Mesenchymal stem cell (in vitro differentiated cells and primary cell): ENCODE data around the gene UBE2I.

Experiments
- DNase-seq: peaks from one replicate; pipeline ENCODE4 v3.0.0-alpha.2; 2013
- H2AFZ ChIP-seq: one replicate; pipeline ENCODE4 v1.6.1; 2013; ENCODE audit warnings: low read depth, mild to moderate bottlenecking, control low read depth, inconsistent platforms, low read length, moderate library complexity
- H2AK5ac ChIP-seq: 2 replicates; pipeline ENCODE4 v1.6.1; 2013; ENCODE audit warnings: low read length, moderate library complexity, mild to moderate bottlenecking, inconsistent platforms; ENCODE audit not compliant: severe bottlenecking
- H2BK120ac ChIP-seq: one replicate; pipeline ENCODE4 v1.6.1; 2013; ENCODE audit warnings: low read depth, mild to moderate bottlenecking, inconsistent platforms, low read length, moderate library complexity
- H2BK12ac ChIP-seq, 2 experiments: one replicate each; pipeline ENCODE4 v1.6.1; 2013; ENCODE audit warnings: inconsistent platforms in 2 of 2, low read length in 2 of 2, mild to moderate bottlenecking in 2 of 2, moderate library complexity in 2 of 2, control low read depth in 1 of 2
- H2BK15ac ChIP-seq: one replicate; pipeline ENCODE4 v1.6.1; 2013; ENCODE audit warnings: mild to moderate bottlenecking, low read depth, inconsistent platforms; ENCODE audit not compliant: poor library complexity, severe bottlenecking
- H2BK5ac ChIP-seq: 2 replicates; pipeline ENCODE4 v1.6.1; 2013; ENCODE audit warnings: low read depth, mild to moderate bottlenecking, low read length, control low read depth, inconsistent platforms; ENCODE audit not compliant: poor library complexity, severe bottlenecking
- H3K14ac ChIP-seq, 2 experiments: one replicate each; pipeline ENCODE4 v1.6.1; 2013; ENCODE audit warnings: inconsistent platforms in 2 of 2, low read length in 2 of 2, control low read depth in 1 of 2, mild to moderate bottlenecking in 1 of 2, moderate library complexity in 1 of 2
- H3K18ac ChIP-seq, 2 experiments: one replicate each; pipeline ENCODE4 v1.6.1; 2013; ENCODE audit warnings: inconsistent platforms in 2 of 2, low read length in 2 of 2, control low read depth in 1 of 2, low read depth in 1 of 2, mild to moderate bottlenecking in 1 of 2
- H3K23ac ChIP-seq, 2 experiments: one replicate each; pipeline ENCODE4 v1.6.1; 2013; ENCODE audit warnings: inconsistent platforms in 2 of 2, low read length in 2 of 2, mild to moderate bottlenecking in 2 of 2, moderate library complexity in 2 of 2, control low read depth in 1 of 2
- H3K27ac ChIP-seq: 2 replicates; pipeline ENCODE4 v1.5.1; 2013; ENCODE audit warnings: mild to moderate bottlenecking, moderate library complexity, low read length, control low read depth, inconsistent platforms; ENCODE audit not compliant: poor library complexity, severe bottlenecking
- H3K27me3 ChIP-seq, 2 experiments: 2 replicates each; pipeline versions ENCODE4 v1.6.1 to v1.7.0; 2013; ENCODE audit warnings: low read length in 2 of 2, mild to moderate bottlenecking in 2 of 2, moderate library complexity in 2 of 2, control low read depth in 1 of 2, inconsistent platforms in 1 of 2; ENCODE audit not compliant: control insufficient read depth in 1 of 2, insufficient read depth in 1 of 2
- H3K36me3 ChIP-seq, 2 experiments: 2 replicates each; pipeline versions ENCODE4 v1.6.1 to v1.7.0; 2013; ENCODE audit warnings: low read length in 2 of 2, control low read depth in 1 of 2, inconsistent platforms in 1 of 2, low read depth in 1 of 2, mild to moderate bottlenecking in 1 of 2; ENCODE audit not compliant: insufficient read depth in 2 of 2, control insufficient read depth in 1 of 2
- H3K4ac ChIP-seq, 2 experiments: one replicate each; pipeline ENCODE4 v1.6.1; 2013; ENCODE audit warnings: inconsistent platforms in 2 of 2, low read length in 2 of 2, mild to moderate bottlenecking in 2 of 2, moderate library complexity in 2 of 2, control low read depth in 1 of 2, low read depth in 1 of 2
- H3K4me1 ChIP-seq: 2 replicates; pipeline ENCODE4 v1.6.1; 2013; ENCODE audit warnings: low read depth, low read length, control low read depth; ENCODE audit not compliant: control insufficient read depth, insufficient read depth
- H3K4me2 ChIP-seq: 2 replicates; pipeline ENCODE4 v1.6.1; 2013; ENCODE audit warnings: low read length, mild to moderate bottlenecking, inconsistent platforms; ENCODE audit not compliant: poor library complexity, severe bottlenecking
- H3K4me3 ChIP-seq, 2 experiments: 2 replicates each; pipeline versions ENCODE4 v1.5.1 to v1.7.0; 2013; ENCODE audit warnings: low read length in 2 of 2, mild to moderate bottlenecking in 2 of 2, control low read depth in 1 of 2, low read depth in 1 of 2; ENCODE audit not compliant: insufficient read depth in 1 of 2
- H3K79me1 ChIP-seq: replicated peaks from 2 replicates; pipeline ENCODE4 v1.6.1; 2013; ENCODE audit warnings: mild to moderate bottlenecking, control low read depth, low read length, inconsistent platforms; ENCODE audit not compliant: poor library complexity, severe bottlenecking
- H3K9ac ChIP-seq: 2 replicates; pipeline ENCODE4 v1.7.0; 2013; ENCODE audit warnings: mild to moderate bottlenecking, low read length, moderate library complexity
- H3K9me3 ChIP-seq: 2 replicates; pipeline ENCODE4 v1.7.0; 2013; ENCODE audit warnings: mild to moderate bottlenecking, low read length; ENCODE audit not compliant: control insufficient read depth
- H4K8ac ChIP-seq: one replicate; pipeline ENCODE4 v1.6.1; 2013; ENCODE audit warnings: inconsistent platforms, mild to moderate bottlenecking, low read length, moderate library complexity
- H4K91ac ChIP-seq: one replicate; pipeline ENCODE4 v1.6.1; 2013; ENCODE audit warnings: mild to moderate bottlenecking, low read length, inconsistent platforms
- WGBS: methylation state at CpG from one replicate; pipeline ENCODE4 v1.1.7; 2013; ENCODE audit warnings: mixed read lengths; 5-methylcytosine and 5-hydroxymethylcytosine counted together

The UBE2I gene

DNA sequence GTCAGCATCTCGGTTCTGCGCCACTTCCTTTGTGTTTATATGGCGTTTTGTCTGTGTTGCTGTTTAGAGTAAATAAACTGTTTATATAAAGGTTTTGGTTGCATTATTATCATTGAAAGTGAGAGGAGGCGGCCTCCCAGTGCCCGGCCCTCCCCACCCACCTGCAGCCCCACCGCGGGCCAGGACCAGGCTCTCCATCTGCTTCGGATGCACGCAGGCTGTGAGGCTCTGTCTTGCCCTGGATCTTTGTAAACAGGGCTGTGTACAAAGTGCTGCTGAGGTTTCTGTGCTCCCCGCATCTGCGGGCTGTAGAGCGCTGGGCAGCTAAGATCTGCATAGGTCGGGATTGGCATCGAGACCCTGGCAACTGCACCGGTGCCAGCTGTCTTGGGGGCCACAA, 15.8 kb downstream of the UBE2I start:
- Histone ChIP-seq H3K18ac (no peak overlapping the region), H3K36me3 (peaks cover 47 to 70% of the 10 kb centered on the region in 2 experiments), H3K14ac (no peak overlapping the region), H2BK120ac (no peak overlapping the region), H3K4me1 (peaks cover 3% of the 10 kb centered on the region), H3K27me3 (peaks cover 0 to 2% of the 10 kb centered on the region in 2 experiments), H3K4ac (no peak overlapping the region), H3K23ac (no peak overlapping the region), H3K4me2 (no peak overlapping the region), H4K8ac (no peak overlapping the region), H3K9ac (no peak overlapping the region), H3K4me3 (no peak overlapping the region), H2AFZ (no peak overlapping the region), H3K27ac (no peak overlapping the region), H3K9me3 (no peaks in the 10 kb centered on the region), H2BK15ac (no peak overlapping the region), H2BK12ac (no peak overlapping the region), H4K91ac (no peak overlapping the region), H2AK5ac (no peak overlapping the region), H3K79me1 (peaks cover 28% of the 10 kb centered on the region), H2BK5ac (no peak overlapping the region)
- no peak for DNase-seq
- 94% methylated on average over 15 of the region's 15 CpGs for WGBS

GRCh38 chr16:1325673-1326371, 16.4 kb downstream of the UBE2I start:
- Histone ChIP-seq H2BK5ac (no peak overlapping the region), H3K9ac (no peak overlapping the region), H4K8ac (peak overlapping the region; percentile 77), H2BK15ac (peak overlapping the region; percentile 23), H2BK12ac (no peak overlapping the region), H3K36me3 (peaks cover 42 to 64% of the 10 kb centered on the region in 2 experiments), H3K4me1 (peaks cover 3% of the 10 kb centered on the region), H2AK5ac (no peak overlapping the region), H2AFZ (no peak overlapping the region), H3K79me1 (peaks cover 23% of the 10 kb centered on the region), H3K14ac (no peak overlapping the region), H3K4ac (no peak overlapping the region), H4K91ac (no peak overlapping the region), H3K18ac (no peak overlapping the region), H3K23ac (no peak overlapping the region), H3K4me3 (no peak overlapping the region), H3K27me3 (peaks cover 5 to 7% of the 10 kb centered on the region in 2 experiments), H3K27ac (no peak overlapping the region), H3K4me2 (no peak overlapping the region), H3K9me3 (no peaks in the 10 kb centered on the region), H2BK120ac (no peak overlapping the region)
- 80% methylated on average over 20 of the region's 20 CpGs for WGBS
- DNase-seq: no peak

GRCh38 chr16:1326391-1326790, 17.0 kb downstream of the UBE2I start:
- H2BK15ac ChIP-seq: no peak overlapping the region
- H3K18ac ChIP-seq: no peak overlapping the region
- no peak overlapping the region for H2AK5ac ChIP-seq
- no peak overlapping the region for H3K14ac ChIP-seq
- H3K9me3 ChIP-seq: no peaks in the 10 kb centered on the region
- peaks cover 19% of the 10 kb centered on the region for H3K79me1 ChIP-seq
- H3K4me3 ChIP-seq: no peak overlapping the region
- no peak overlapping the region for H2BK5ac ChIP-seq
- no peak overlapping the region for H2BK120ac ChIP-seq
- DNase-seq: no peak
- no peak overlapping the region for H3K23ac ChIP-seq
- H3K27ac ChIP-seq: no peak overlapping the region
- peaks cover 37 to 59% of the 10 kb centered on the region in 2 experiments for H3K36me3 ChIP-seq
- no peak overlapping the region for H3K4me2 ChIP-seq
- no peak overlapping the region for H4K8ac ChIP-seq
- no peak overlapping the region for H2BK12ac ChIP-seq
- no peak overlapping the region for H3K4ac ChIP-seq
- no peak overlapping the region for H2AFZ ChIP-seq
- no peak overlapping the region for H3K9ac ChIP-seq
- WGBS: 80% methylated on average over 16 of the region's 17 CpGs
- H4K91ac ChIP-seq: no peak overlapping the region
- peaks cover 4% of the 10 kb centered on the region for H3K4me1 ChIP-seq
- peaks cover 10 to 13% of the 10 kb centered on the region in 2 experiments for H3K27me3 ChIP-seq

GRCh38 chr16:1326946-1327618, 17.6 kb downstream of the UBE2I start:
- no peak overlapping the region for H3K4me3 ChIP-seq
- H2AK5ac ChIP-seq: no peak overlapping the region
- no peak for DNase-seq
- no peak overlapping the region for H3K27ac ChIP-seq
- H3K23ac ChIP-seq: no peak overlapping the region
- H3K4me2 ChIP-seq: no peak overlapping the region
- peaks cover 11% of the 10 kb centered on the region for H3K4me1 ChIP-seq
- no peak overlapping the region for H4K91ac ChIP-seq
- no peak overlapping the region for H3K9ac ChIP-seq
- H3K14ac ChIP-seq: no peak overlapping the region
- peaks cover 32 to 52% of the 10 kb centered on the region in 2 experiments for H3K36me3 ChIP-seq
- peaks cover 17 to 20% of the 10 kb centered on the region in 2 experiments for H3K27me3 ChIP-seq
- H2BK15ac ChIP-seq: no peak overlapping the region
- H2AFZ ChIP-seq: no peak overlapping the region
- no peaks in the 10 kb centered on the region for H3K9me3 ChIP-seq
- H2BK5ac ChIP-seq: no peak overlapping the region
- H3K4ac ChIP-seq: no peak overlapping the region
- no peak overlapping the region for H4K8ac ChIP-seq
- H3K79me1 ChIP-seq: peaks cover 19% of the 10 kb centered on the region
- 90% methylated on average over 17 of the region's 17 CpGs for WGBS
- no peak overlapping the region for H3K18ac ChIP-seq
- H2BK12ac ChIP-seq: no peak overlapping the region
- H2BK120ac ChIP-seq: no peak overlapping the region
